ENCODE results near the gene MAP2K6.

- TF ChIP-seq POLR2A (IDR thresholded peaks at IDR 0.05; ENCODE audit: low read depth, low read length), result no peak
- TF ChIP-seq CTCF (IDR thresholded peaks at IDR 0.05; ENCODE audit: extremely low read depth in 1 of 2, insufficient read depth in 1 of 2, low read depth in 1 of 2, low read length in 2 of 2), result no peak
- TF ChIP-seq POLR2AphosphoS5 (IDR thresholded peaks at IDR 0.05; ENCODE audit: insufficient read depth, low read depth, low read length), result no peak
- TF ChIP-seq EZH2 (IDR thresholded peaks at IDR 0.05; ENCODE audit: borderline replicate concordance, low read depth, low read length, severe bottlenecking), result no peak
- TF ChIP-seq GATA2 (IDR thresholded peaks at IDR 0.05; ENCODE audit: insufficient read depth, insufficient read length, low read depth, low read length), result no peak
- no peak for TF ChIP-seq MAX (IDR thresholded peaks at IDR 0.05; ENCODE audit: insufficient read depth, insufficient read length)
- TF ChIP-seq JUN (IDR thresholded peaks at IDR 0.05; ENCODE audit: borderline replicate concordance, insufficient read depth, insufficient read length, low read depth), result no peak
- TF ChIP-seq MYC (IDR thresholded peaks at IDR 0.05; ENCODE audit: low read depth, low read length), result no peak
Observed at GRCh38 chr17:69480245-69480644, 65.7 kb downstream of the MAP2K6 start.

All from endothelial cell of umbilical vein (primary cell).